Loucy (cell line): ENCODE results near the gene ANO10.

Experiments
- H2AFZ ChIP-seq: fragments of 200-600 bp; sonication (generic); 2 replicates; pipeline ENCODE4 v1.6.0; 2016; ENCODE audit warnings: antibody characterized with exemption, mild to moderate bottlenecking, low read length, moderate library complexity
- H3F3A ChIP-seq: fragments of 200-600 bp; 2 replicates; pipeline ENCODE4 v1.6.0; 2016; ENCODE audit warnings: antibody characterized with exemption, low read depth, mild to moderate bottlenecking
- H3K27me3 ChIP-seq: fragments of 200-600 bp; sonication (generic); 2 replicates; pipeline ENCODE4 v1.6.1; 2014; ENCODE audit warnings: low read length, mild to moderate bottlenecking; ENCODE audit not compliant: insufficient read depth, poor library complexity, severe bottlenecking
- H3K36me3 ChIP-seq: fragments of 200-600 bp; sonication (generic); 2 replicates; pipeline ENCODE4 v1.6.1; 2016; ENCODE audit warnings: low read length; ENCODE audit not compliant: insufficient read depth
- H3K4me1 ChIP-seq: fragments of 200-600 bp; sonication (generic); 2 replicates; pipeline ENCODE4 v1.5.1; 2014; ENCODE audit warnings: low read length, mild to moderate bottlenecking; ENCODE audit not compliant: insufficient read depth, poor library complexity, severe bottlenecking
- H3K4me2 ChIP-seq: fragments of 200-600 bp; sonication (generic); 2 replicates; pipeline ENCODE4 v1.6.0; 2014; ENCODE audit warnings: antibody characterized with exemption, low read length, low read depth, mild to moderate bottlenecking; ENCODE audit not compliant: poor library complexity, severe bottlenecking
- H3K4me3 ChIP-seq: fragments of 200-600 bp; sonication (generic); 2 replicates; pipeline ENCODE4 v1.5.1; 2014; ENCODE audit warnings: low read length, mild to moderate bottlenecking, mixed read lengths; ENCODE audit not compliant: poor library complexity, severe bottlenecking
- H3K79me2 ChIP-seq: fragments of 200-600 bp; sonication (generic); 2 replicates; pipeline ENCODE4 v1.6.1; 2014; ENCODE audit warnings: low read length; ENCODE audit not compliant: insufficient read depth
- H3K9ac ChIP-seq: fragments of 200-600 bp; sonication (generic); 2 replicates; pipeline ENCODE4 v1.6.0; 2014; ENCODE audit warnings: mild to moderate bottlenecking, low read depth, low read length, moderate library complexity; ENCODE audit not compliant: poor library complexity, severe bottlenecking
- H3K9me2 ChIP-seq: fragments of 200-600 bp; sonication (generic); replicated peaks from 2 replicates; pipeline ENCODE4 v1.6.1; 2016; ENCODE audit warnings: low read depth, low read length, mixed read lengths
- H3K9me3 ChIP-seq: fragments of 200-600 bp; sonication (generic); 2 replicates; pipeline ENCODE4 v1.6.1; 2014; ENCODE audit warnings: mild to moderate bottlenecking, antibody characterized with exemption, low read length, low read depth; ENCODE audit not compliant: insufficient read depth
- H4K20me1 ChIP-seq: fragments of 200-600 bp; sonication (generic); 2 replicates; pipeline ENCODE4 v1.6.0; 2014; ENCODE audit warnings: antibody characterized with exemption, low read length, mild to moderate bottlenecking; ENCODE audit not compliant: insufficient read depth, poor library complexity, severe bottlenecking
- EZH2phosphoT487 ChIP-seq: fragments of 200-600 bp; IDR thresholded peaks from 2 replicates; pipeline ENCODE4 v1.6.1; 2018; ENCODE audit warnings: antibody characterized with exemption, mild to moderate bottlenecking, moderate library complexity, borderline replicate concordance
- TF ChIP-seq, protein P1 (sequence below): fragments of 200-600 bp; sonication (generic); conservative IDR thresholded peaks from 2 replicates; pipeline ENCODE4 v1.5.1; 2014; ENCODE audit warnings: mild to moderate bottlenecking, antibody characterized with exemption, low read length

The ANO10 gene

GRCh38 chr3:43388915-43389314 lies 232.9 kb downstream of the ANO10 start:
- Histone ChIP-seq H3K4me3 (peak overlapping the region; percentile 46), H3K4me2 (peak overlapping the region; percentile 61), H2AFZ (no peak overlapping the region; the same call in 1 of the 2 replicates), H3K9ac (peak overlapping the region; percentile 30), H3K9me2 (no peaks in the 10 kb centered on the region), H4K20me1 (no peaks in the 10 kb centered on the region), H3K79me2 (no peaks in the 10 kb centered on the region), H3K4me1 (peaks cover 49% of the 10 kb centered on the region), H3K27me3 (no peaks in the 10 kb centered on the region), H3F3A (0 out of 2 replicates have a peak, but pooled peaks cover 2% of the 10 kb centered on the region), H3K9me3 (no peaks in the 10 kb centered on the region; the same call in 1 of the 2 replicates), H3K36me3 (no peaks in the 10 kb centered on the region)
- TF ChIP-seq EZH2phosphoT487 = no peak
- TF ChIP-seq, protein P1, sequence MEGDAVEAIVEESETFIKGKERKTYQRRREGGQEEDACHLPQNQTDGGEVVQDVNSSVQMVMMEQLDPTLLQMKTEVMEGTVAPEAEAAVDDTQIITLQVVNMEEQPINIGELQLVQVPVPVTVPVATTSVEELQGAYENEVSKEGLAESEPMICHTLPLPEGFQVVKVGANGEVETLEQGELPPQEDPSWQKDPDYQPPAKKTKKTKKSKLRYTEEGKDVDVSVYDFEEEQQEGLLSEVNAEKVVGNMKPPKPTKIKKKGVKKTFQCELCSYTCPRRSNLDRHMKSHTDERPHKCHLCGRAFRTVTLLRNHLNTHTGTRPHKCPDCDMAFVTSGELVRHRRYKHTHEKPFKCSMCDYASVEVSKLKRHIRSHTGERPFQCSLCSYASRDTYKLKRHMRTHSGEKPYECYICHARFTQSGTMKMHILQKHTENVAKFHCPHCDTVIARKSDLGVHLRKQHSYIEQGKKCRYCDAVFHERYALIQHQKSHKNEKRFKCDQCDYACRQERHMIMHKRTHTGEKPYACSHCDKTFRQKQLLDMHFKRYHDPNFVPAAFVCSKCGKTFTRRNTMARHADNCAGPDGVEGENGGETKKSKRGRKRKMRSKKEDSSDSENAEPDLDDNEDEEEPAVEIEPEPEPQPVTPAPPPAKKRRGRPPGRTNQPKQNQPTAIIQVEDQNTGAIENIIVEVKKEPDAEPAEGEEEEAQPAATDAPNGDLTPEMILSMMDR = no peak

DNA sequence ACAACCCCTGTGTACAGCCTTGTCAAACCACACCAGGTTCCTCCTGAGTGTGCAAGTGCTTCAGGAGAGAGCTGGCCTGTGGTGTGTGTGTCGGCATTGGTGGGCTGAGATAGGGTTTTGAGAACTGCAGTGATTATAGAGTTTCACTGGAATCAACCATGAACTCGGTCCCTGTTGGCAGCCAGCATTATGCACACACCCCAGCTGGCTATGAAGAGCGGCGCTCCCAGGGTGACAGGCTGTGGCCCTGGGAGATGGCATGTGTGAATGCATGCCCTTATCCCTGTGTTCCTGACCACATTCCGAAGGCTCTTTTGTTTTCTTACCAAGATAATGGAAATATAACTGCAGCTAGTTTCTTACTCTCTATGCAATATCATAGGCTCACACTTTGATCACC lies 233.6 kb downstream of the ANO10 start:
- Histone ChIP-seq H3K27me3 (no peaks in the 10 kb centered on the region), H3K36me3 (no peaks in the 10 kb centered on the region), H3F3A (0 out of 2 replicates have a peak, but pooled peaks cover 2% of the 10 kb centered on the region), H3K4me2 (peak overlapping the region; percentile 61), H3K9me3 (no peaks in the 10 kb centered on the region; the same call in 1 of the 2 replicates), H3K4me3 (no peak overlapping the region), H2AFZ (no peak overlapping the region), H4K20me1 (no peaks in the 10 kb centered on the region), H3K79me2 (no peaks in the 10 kb centered on the region), H3K9me2 (no peaks in the 10 kb centered on the region), H3K9ac (peak overlapping the region; percentile 30), H3K4me1 (peaks cover 42% of the 10 kb centered on the region)
- TF ChIP-seq EZH2phosphoT487 = no peak
- TF ChIP-seq, protein P1 = no peak

DNA sequence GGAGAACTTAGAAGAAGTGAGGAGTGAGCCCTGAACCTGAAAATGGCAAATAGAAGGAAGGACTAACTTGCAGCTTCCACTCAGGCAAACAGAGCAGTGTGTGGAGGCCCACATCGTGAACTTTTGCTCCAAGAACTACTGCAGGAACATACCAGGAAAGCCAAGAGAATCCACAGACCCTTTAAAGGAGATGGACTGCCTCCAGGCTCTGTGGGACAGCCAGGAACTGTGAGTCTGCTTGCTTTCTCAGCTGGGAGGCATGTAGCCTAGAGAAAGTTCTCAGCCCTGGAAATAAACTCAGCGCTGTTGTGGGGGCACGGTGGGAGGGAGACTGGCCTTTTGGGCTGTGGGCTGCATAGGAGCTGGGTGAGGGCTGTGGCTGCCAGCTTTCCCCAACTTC lies 242.5 kb downstream of the ANO10 start:
- Histone ChIP-seq H3K9me2 (no peaks in the 10 kb centered on the region), H2AFZ (no peak overlapping the region), H3K4me1 (no peaks in the 10 kb centered on the region), H3K4me2 (no peak overlapping the region), H3K9ac (no peak overlapping the region), H3K27me3 (no peaks in the 10 kb centered on the region), H3F3A (no peaks in the 10 kb centered on the region), H3K36me3 (no peaks in the 10 kb centered on the region), H4K20me1 (no peaks in the 10 kb centered on the region), H3K4me3 (no peak overlapping the region), H3K9me3 (no peaks in the 10 kb centered on the region), H3K79me2 (no peaks in the 10 kb centered on the region)
- no peak for TF ChIP-seq EZH2phosphoT487
- TF ChIP-seq, protein P1 = no peak
